GM19438 (cell line): ENCODE results near the gene MYD88.

Experiments used
- ATAC-seq: cut with Tn5 transposase; IDR thresholded peaks from one replicate; pipeline ENCODE4 v1.9.1; 2021; ENCODE audit warnings: low read depth; ENCODE audit not compliant: unreplicated experiment

Gene MYD88

DNA sequence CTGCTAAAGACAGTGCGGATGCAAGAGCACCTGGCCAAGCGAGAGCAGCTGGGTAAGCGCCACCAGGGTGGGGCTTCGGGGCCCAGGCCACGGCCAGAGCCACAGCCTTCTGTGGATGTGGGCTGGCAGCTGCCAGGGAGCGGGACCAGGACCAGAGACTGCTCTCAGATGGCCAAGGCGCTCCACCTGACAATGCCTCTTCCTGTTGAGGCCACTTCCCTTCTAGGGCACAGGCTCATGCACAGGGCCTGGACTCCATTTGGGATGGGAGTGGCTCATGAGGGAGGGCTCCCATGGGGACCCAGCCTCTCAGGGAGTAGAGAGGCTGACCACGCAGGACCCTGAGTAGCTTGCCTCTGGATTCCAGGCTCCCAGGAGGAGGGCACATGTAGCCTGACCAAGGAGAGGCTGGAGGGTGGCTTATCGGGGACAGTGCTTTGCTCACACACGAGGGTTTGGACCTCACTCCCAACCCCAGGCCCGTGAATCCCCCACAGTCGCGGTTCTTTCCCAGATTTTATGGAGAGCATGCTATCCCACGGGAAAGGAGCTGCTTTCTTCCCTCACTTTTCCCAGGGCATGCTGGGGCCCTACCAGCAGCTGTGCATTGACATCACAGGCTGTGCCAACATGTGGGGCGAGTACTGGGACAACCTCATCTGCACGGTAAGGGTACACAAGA lies 26.6 kb upstream of the MYD88 start:
- no peak for ATAC-seq

DNA sequence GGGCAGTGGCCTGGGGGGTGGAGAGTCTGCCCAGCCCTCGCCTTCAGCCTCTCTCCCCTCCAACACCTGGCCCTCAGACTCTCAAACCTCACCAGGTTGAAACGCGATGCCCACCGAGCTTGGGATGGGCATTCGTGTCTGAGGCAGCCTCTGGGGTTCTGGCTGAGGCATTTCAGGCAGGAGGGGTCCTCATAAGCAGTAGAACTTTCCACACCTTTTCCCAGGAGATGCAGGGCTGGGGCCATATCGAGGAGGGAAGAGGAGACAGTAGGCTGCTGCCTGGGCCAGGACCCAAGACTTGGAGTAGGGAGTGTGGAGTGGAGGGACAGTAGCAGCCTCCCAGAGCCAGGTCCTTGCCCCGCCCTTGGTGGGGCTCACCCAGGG lies 26.1 kb upstream of the MYD88 start:
- ATAC-seq: no peak

DNA sequence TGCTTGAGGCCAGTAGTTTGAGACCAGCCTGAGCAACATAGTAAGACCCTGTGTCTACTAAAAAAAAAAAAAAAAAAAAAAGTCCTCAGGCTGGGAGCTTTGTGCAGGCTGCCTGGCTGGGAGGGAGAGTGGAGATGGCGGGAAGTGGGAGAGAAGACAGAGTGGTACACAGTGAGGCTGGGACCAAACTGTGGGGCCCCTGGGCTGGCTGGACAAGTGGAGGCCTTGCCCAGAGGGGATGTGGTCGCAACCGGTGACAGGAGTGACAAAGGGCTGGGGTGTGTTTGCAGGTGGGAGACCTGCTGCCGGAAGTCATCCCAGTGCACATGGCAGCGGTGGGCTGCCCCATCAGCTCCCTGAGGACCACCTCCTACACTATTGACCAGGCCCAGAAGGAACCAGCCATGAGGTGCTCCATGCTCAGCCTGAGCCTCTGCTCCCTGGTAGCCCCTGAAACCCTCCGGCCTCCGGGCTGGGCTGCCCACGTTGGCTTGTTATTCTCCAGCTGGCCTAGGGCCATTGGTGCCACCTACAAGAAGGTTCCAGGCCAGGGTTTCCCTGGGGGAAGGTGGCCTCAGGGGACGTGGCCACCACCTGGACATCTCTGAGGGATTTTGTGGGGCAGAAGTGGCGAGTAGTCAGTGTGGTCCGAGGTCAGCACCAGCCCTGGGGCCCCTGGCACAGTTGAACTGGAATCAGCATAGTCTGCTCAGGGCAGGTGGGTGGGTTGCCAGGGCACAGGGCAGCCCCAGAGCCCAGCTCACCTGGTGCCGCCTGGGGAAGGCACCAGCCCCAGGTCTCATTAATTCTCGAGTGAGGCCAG lies 24.2 kb upstream of the MYD88 start:
- ATAC-seq: no peak

DNA sequence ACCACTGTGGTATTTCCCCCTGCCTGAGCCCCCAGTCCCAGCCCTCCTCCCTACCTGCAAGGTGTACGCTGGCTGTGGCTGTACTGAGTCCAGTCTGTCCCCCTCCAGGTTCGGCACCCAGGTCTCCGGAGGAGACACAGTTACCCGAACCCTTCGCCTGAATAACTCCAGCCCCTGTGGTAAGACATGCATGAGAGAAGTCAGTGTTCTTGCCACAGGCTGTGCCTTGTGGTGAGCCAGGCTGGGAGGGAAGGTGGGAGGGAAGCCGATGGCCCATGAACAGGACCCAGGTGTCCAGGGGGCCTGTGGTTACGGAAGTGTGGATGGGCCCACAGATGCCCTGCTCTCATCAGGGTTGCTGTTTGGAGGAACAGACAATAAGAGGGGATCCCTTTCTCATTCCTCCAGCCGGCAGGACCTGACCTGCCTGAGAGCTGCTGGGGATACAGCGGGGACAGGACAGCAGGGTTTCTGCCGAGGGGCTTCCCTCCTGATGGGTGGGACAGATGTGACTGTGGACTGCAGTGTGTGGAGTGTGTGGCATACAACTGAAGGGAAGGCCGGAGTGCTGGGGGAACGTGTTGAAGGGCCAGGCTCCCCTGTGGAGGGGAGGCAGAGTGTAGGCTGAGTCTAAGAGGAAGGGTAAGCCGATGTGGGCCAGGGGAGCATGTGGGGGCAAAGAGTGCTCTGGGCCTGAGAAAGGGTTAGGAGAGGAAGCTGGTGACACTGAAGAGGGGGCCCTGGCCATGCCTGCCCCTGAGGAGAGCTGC lies 23.4 kb upstream of the MYD88 start:
- no peak for ATAC-seq

- ATAC-seq: no peak
Observed at GRCh38 chr3:38115645-38116427, 22.6 kb upstream of the MYD88 start.

- no peak for ATAC-seq
Observed at GRCh38 chr3:38116471-38117162, 21.8 kb upstream of the MYD88 start.

GRCh38 chr3:38117163-38117716 lies 21.2 kb upstream of the MYD88 start:
- ATAC-seq: no peak

DNA sequence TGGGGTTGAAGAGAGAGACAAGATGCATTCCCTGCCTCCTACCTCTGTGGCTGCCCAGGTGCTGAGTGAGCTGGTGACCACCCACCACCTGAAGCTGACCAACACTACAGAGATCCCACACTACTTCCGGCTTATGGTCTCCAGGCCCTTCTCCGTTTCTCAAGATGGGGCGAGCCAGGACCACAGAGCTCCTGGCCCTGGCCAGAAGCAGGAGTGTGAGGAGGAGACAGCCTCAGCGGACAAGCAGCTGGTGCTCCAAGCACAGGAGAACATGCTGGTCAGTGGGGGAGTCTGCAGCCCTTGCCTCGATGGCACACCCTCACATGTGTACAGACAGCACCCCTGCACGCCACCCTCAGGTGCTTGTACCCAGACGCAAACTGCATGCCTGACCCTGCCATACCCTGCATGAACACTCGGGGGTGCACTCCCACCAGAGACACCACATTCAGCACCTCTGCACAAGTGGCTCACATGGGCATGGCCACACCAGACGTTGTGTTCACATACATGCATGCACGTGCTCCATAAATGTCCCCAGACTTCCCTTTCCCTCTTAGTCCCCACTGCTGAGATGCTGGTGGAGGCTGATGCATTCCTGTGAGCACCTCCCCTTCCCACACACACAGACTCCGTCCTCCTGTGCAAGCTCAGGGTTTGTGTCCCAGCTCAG lies 20.6 kb upstream of the MYD88 start:
- ATAC-seq: peak; percentile 69

DNA sequence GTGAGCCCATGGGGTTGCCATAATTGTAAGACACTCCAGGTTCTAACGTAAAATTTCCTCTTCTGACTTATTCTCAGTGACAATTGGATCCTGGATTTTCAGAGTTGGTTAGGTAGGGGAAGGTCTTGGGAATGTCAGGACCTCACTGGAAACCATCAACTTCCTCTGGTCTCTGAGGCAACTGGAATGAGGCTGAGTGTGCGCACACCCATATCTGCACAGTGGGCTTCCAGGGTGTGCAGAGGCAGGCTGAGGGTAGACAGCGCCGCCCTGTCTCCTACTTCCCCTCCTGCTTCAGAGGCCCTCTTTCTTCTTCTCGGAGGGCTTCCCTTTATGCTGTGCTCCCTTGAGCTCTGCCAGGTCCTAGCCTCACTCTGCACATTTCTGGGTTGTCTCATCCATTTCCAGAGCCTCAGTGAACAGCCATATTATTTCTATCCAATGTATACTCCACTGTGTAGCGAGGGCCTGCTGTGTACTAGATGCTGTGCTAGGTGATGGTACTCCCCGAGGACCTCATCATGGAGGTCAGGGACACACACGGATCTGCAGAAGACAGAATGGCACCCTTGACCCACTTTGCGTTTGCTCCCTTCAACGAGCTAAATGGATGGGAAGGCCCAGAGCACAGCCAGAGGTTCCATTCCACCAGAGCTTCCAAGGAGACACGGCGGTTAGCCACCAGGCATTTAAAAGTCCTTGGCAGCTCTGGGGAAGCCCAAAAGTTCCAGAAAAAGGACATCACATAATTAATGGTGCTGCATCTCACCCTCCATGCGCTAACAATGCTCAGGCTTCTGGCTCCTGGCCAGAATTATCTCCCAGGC lies 19.8 kb upstream of the MYD88 start:
- no peak for ATAC-seq

DNA sequence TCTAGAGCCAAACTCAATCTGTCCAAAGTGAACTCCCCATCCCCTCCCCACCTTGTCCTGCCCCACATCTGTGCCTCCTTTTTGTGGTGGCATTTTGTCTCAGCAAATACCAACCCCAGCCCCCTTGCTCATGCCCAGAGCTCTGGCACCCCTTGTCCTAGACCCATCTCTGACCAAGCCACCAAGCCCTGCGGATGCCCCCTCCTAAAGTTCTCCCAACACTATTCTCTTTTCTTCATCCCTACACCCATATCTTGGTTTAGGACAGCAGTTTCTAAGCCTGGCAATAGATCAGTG lies 19.3 kb upstream of the MYD88 start:
- ATAC-seq: no peak

- no peak for ATAC-seq
Observed at GRCh38 chr3:38119821-38120692, 18.4 kb upstream of the MYD88 start.

- ATAC-seq: no peak
Observed at GRCh38 chr3:38120693-38121450, 17.6 kb upstream of the MYD88 start.

DNA sequence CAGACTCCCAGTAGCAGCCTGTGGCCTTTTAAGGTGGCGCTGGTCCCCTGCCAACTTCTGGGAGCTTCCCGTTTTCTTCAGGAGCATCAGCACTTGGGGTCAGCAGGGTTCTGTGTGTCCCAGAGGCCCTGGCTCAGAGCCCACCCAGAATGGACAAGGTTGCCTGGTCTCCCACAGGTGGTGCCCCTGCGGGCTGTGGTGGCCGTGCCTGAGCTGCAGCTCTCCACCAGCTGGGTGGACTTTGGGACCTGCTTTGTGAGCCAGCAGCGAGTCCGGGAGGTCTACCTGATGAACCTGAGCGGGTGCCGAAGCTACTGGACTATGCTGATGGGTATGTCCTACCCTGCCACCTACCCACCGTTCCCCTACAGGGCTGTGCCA lies 17.0 kb upstream of the MYD88 start:
- ATAC-seq: no peak

DNA sequence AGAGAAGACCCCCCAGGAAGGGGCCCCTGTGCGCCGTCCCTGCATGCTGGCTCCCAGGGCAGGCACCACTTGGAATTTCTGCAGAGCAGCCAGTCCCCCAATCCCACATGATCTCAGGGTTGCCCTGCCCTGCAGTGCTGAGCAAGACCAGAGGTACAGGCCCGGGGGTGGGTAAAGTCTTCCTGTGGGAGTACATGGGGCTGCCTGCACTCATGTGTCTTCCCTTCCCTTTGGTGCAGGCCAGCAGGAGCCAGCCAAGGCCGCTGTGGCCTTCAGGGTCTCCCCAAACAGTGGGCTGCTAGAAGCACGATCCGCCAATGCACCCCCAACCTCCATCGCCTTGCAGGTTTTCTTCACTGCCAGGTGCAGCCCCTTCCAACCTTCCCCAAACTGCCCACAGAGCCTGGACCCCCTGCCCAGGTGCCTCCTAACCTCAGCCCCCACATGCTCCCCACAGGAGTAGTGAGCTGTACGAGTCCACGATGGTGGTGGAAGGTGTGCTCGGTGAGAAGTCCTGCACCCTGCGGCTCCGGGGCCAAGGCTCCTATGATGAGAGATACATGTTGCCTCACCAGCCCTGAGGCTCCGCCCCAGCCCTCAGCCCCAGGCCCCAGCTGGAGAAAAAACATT lies 16.5 kb upstream of the MYD88 start:
- no peak for ATAC-seq

DNA sequence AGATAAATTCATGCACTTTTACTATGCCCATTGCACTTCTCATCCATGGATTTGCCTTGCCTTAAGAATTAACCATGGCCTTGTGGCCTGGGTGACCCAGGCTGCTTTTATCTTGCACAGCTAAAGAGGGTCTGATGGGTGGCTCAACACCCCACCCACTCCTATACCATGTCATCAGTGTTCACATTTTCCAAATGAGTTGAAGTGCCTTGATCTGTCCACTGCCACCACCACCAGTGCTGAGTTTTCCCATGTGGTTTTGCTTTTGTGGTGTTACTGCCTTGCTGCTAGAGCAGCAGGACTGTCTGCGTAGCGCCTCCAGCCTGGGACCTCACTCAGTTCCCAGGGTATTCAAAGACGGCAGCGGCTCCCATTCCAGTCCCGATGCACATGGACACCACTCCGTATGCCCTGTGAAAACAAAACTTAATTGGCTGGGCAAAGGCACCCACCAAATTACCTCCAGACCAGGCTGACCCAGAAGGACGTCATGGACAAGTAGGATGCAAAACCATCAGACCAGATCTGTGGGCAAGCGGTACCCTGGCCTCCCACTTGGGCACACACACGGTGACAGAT lies 15.7 kb upstream of the MYD88 start:
- no peak for ATAC-seq
